Inflammatory macrophage treated with lipopolysaccharide for 1 hour (primary cell): ENCODE measurements around the gene MAPK13.

ENCODE experiments used
- DNase-seq, 2 donors: peaks; one replicate each; pipeline ENCODE4 v3.0.0-alpha.2; 2020 to 2022

The MAPK13 gene

GRCh38 chr6:36160147-36160760 is 29.9 kb downstream of the MAPK13 start:
- DNase-seq, result no peak

DNA sequence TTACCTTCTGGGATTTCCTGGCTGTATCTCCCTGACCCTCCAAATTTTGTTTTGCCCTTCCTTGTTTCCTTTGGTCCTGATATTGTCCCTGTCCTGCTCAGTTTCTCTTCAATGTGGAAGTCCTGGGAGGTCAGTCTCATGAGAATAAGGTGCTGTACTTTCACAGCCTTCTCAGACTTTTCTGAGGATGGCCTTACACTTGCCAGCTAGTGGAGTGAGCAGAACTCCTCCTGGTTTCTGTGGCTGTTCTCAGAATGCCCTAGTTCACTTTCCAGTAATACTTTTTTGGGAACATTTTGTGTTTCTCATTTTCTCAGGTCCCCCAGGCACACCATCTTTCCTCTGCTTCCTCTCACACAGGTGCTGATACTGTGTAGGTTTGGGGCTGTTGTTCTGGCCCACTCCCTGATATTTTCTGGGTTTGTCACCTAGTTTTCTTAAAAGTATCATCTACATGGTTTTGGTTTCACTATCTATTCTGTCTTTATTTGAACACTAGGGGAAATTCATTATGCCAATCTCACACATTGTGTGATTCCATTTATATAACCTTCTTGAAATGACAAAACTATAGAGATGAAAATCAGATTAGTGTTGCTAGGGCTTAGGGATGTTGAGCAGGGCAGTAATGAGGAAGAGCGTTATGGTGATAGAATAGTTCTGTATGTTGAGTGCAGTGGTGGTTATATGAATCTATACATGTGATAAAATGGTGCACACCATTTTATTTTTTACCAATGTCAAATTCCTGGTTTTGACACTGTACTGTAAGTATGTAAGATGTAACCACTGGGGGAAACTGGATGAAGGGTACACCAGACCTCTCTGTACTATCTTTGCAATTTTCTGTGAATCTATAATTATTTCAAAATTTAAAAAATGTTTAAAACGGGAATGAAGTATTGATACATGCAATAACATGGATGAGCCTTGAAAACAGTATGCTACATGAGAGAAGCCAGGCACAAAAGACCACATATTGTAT is 39.0 kb downstream of the MAPK13 start:
- DNase-seq, result no peak

- DNase-seq, result no peak
These were observed 40.4 kb downstream of the MAPK13 start for GRCh38 chr6:36170704-36171103.

GRCh38 chr6:36171573-36171972 is 41.3 kb downstream of the MAPK13 start:
- no peak for DNase-seq

GRCh38 chr6:36177166-36177565 is 46.9 kb downstream of the MAPK13 start:
- DNase-seq, result no peak

DNA sequence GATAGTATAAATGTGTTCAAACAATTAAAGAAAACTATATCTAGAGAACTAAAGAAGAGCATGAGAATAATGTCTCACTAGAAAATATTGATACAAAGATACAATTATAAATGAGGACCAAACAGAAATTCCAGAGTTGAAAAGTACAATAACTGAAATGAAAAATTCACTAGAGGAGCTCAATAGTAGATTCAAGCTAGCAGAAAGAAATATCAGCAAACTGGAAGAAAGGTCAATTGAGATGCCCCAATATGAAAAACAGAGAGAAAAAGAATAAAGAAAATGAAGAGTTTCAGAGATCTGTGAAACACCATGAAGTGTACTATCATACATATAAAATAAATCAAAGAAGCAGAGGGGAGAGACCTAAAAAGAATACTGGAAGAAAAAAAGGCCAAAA is 48.2 kb downstream of the MAPK13 start:
- no peak for DNase-seq

GRCh38 chr6:36180126-36180525 is 49.8 kb downstream of the MAPK13 start:
- no peak for DNase-seq

GRCh38 chr6:36184311-36184710 is 54.0 kb downstream of the MAPK13 start:
- no peak for DNase-seq

GRCh38 chr6:36186199-36186598 is 55.9 kb downstream of the MAPK13 start:
- no peak for DNase-seq

DNA sequence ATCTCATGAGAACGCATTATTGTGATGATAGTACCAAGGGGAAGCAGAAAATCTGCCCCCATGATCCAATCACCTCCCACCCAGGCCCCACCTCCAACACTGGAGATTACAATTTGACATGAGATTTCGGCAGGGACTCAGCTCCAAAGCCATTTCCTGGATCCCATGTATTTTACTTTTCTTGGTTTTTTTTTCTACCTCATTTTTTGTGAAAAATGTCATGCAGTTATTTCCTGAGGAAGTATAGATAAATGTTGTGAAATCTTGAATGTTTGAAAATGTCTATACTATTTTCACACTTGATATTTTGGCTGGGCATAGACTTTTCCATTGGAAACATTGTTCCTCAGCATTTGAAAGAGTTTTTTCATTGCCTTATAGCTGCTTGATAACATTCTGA is 57.1 kb downstream of the MAPK13 start:
- peak; percentile 20 to 24 for DNase-seq
